Measurements from ENCODE around the gene SRRM2. TPM values are rescaled to one million over a fixed set of nuclear protein-coding genes. Genes with fewer than 3 reads are reported as not detected.

SRRM2 gene
- total RNA-seq, 1 experiment from 2014 or later = 617 TPM

DNA sequence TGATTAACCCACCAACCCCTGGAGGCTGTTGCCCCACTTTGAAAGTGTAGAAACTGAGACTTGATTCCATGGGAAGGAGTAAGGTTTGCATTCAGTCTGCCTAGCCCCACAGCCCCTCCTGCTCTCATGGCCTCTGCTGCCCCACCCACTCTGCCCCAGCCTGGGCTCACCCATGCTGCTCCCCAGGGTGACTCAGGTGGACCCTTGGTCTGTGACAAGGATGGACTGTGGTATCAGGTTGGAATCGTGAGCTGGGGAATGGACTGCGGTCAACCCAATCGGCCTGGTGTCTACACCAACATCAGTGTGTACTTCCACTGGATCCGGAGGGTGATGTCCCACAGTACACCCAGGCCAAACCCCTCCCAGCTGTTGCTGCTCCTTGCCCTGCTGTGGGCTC lies 52.3 kb downstream of the SRRM2 start:
- CTCF ChIA-PET = no interaction called here

DNA sequence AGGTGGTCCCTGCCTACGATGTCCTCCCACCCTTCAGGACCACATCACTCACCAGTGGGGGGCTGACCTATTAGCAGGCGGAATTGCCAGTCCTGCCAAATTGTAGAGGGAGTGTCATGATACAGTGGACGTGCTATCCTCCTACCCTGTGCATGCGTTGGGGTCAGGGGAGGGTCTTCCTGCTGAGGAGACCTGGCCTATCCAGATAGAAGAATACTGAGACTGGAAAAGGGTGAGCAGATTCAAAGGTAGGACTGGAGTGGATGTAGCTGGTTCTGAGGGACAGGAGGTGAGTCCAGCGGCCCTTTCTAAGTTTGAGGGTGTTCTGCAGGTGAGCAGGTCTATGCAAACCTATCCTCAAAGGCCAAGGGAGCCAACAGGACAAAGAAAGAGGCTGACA lies 53.8 kb downstream of the SRRM2 start:
- DNase-seq (ENCODE audit: low read depth, low spot score) (no peak), ATAC-seq (no peak; the same call in 1 of the 2 replicates)
- no peak overlapping the region for H3K27ac ChIP-seq (ENCODE audit: low read length)
- ChIA-PET POLR2A (no interaction called here), CTCF (no interaction called here)
- no peaks in the 10 kb centered on the region for H3K27me3 ChIP-seq (ENCODE audit: control insufficient read depth, insufficient read depth, low read length)
- TF ChIP-seq, protein P1, sequence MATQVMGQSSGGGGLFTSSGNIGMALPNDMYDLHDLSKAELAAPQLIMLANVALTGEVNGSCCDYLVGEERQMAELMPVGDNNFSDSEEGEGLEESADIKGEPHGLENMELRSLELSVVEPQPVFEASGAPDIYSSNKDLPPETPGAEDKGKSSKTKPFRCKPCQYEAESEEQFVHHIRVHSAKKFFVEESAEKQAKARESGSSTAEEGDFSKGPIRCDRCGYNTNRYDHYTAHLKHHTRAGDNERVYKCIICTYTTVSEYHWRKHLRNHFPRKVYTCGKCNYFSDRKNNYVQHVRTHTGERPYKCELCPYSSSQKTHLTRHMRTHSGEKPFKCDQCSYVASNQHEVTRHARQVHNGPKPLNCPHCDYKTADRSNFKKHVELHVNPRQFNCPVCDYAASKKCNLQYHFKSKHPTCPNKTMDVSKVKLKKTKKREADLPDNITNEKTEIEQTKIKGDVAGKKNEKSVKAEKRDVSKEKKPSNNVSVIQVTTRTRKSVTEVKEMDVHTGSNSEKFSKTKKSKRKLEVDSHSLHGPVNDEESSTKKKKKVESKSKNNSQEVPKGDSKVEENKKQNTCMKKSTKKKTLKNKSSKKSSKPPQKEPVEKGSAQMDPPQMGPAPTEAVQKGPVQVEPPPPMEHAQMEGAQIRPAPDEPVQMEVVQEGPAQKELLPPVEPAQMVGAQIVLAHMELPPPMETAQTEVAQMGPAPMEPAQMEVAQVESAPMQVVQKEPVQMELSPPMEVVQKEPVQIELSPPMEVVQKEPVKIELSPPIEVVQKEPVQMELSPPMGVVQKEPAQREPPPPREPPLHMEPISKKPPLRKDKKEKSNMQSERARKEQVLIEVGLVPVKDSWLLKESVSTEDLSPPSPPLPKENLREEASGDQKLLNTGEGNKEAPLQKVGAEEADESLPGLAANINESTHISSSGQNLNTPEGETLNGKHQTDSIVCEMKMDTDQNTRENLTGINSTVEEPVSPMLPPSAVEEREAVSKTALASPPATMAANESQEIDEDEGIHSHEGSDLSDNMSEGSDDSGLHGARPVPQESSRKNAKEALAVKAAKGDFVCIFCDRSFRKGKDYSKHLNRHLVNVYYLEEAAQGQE (IDR thresholded peaks at IDR 0.05; ENCODE audit: insufficient read depth in 1 of 2, low read depth in 2 of 2, low read length in 1 of 2) = no peak
- TF ChIP-seq TCF7L2 (IDR thresholded peaks at IDR 0.05; ENCODE audit: low read depth, low read length) (no peak), POLR2AphosphoS5 (IDR thresholded peaks at IDR 0.05; ENCODE audit: low read depth, low read length) (no peak), SIN3A (IDR thresholded peaks at IDR 0.05; ENCODE audit: borderline replicate concordance, insufficient read depth, low read depth, low read length) (no peak)
- TF ChIP-seq, protein P2, sequence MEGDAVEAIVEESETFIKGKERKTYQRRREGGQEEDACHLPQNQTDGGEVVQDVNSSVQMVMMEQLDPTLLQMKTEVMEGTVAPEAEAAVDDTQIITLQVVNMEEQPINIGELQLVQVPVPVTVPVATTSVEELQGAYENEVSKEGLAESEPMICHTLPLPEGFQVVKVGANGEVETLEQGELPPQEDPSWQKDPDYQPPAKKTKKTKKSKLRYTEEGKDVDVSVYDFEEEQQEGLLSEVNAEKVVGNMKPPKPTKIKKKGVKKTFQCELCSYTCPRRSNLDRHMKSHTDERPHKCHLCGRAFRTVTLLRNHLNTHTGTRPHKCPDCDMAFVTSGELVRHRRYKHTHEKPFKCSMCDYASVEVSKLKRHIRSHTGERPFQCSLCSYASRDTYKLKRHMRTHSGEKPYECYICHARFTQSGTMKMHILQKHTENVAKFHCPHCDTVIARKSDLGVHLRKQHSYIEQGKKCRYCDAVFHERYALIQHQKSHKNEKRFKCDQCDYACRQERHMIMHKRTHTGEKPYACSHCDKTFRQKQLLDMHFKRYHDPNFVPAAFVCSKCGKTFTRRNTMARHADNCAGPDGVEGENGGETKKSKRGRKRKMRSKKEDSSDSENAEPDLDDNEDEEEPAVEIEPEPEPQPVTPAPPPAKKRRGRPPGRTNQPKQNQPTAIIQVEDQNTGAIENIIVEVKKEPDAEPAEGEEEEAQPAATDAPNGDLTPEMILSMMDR (IDR thresholded peaks at IDR 0.05) = no peak
- H3K9me3 ChIP-seq (ENCODE audit: control insufficient read depth, insufficient read depth, low read depth, low read length) = peaks cover 16% of the 10 kb centered on the region; the same call in 1 of the 2 replicates
- H3K36me3 ChIP-seq (ENCODE audit: control insufficient read depth, insufficient read depth, low read length) = no peaks in the 10 kb centered on the region
- no TSS peak for BruUV-seq (replicated peaks)
- in situ Hi-C loops (cut with HindIII; ENCODE audit: low pct_unique_long_range_greater_than_20kb, low sequenced_read_pairs) = no loop called here
- no peak overlapping the region for H3K4me3 ChIP-seq (ENCODE audit: low read depth in 2 of 2, low read length in 2 of 2)
- no peaks in the 10 kb centered on the region for H3K4me1 ChIP-seq (ENCODE audit: control insufficient read depth, insufficient read depth, low read length)
- intact Hi-C loops (cut with micrococcal nuclease; ENCODE audit: unreplicated experiment) = no loop called here

More for the DNA sequence above, 52.3 kb downstream of the SRRM2 start:
- in situ Hi-C loops (cut with HindIII; ENCODE audit: low pct_unique_long_range_greater_than_20kb, low sequenced_read_pairs) = no loop called here
- intact Hi-C loops (cut with micrococcal nuclease; ENCODE audit: unreplicated experiment) = no loop called here
- H3K9me3 ChIP-seq (ENCODE audit: control insufficient read depth, insufficient read depth, low read depth, low read length) = peaks cover 16% of the 10 kb centered on the region; the same call in 1 of the 2 replicates
- POLR2A ChIA-PET = no interaction called here
- H3K27ac ChIP-seq (ENCODE audit: low read length) = no peak overlapping the region
- ATAC-seq (no peak), DNase-seq (ENCODE audit: low read depth, low spot score) (no peak)
- BruUV-seq (replicated peaks) = no TSS peak
- H3K4me1 ChIP-seq (ENCODE audit: control insufficient read depth, insufficient read depth, low read length) = no peaks in the 10 kb centered on the region
- TF ChIP-seq, protein P2 (IDR thresholded peaks at IDR 0.05) = no peak
- TF ChIP-seq POLR2AphosphoS5 (IDR thresholded peaks at IDR 0.05; ENCODE audit: low read depth, low read length) (no peak), TCF7L2 (IDR thresholded peaks at IDR 0.05; ENCODE audit: low read depth, low read length) (no peak), SIN3A (IDR thresholded peaks at IDR 0.05; ENCODE audit: borderline replicate concordance, insufficient read depth, low read depth, low read length) (no peak)
- TF ChIP-seq, protein P1 (IDR thresholded peaks at IDR 0.05; ENCODE audit: insufficient read depth in 1 of 2, low read depth in 2 of 2, low read length in 1 of 2) = no peak
- no peaks in the 10 kb centered on the region for H3K27me3 ChIP-seq (ENCODE audit: control insufficient read depth, insufficient read depth, low read length)
- H3K36me3 ChIP-seq (ENCODE audit: control insufficient read depth, insufficient read depth, low read length) = no peaks in the 10 kb centered on the region
- no peak overlapping the region for H3K4me3 ChIP-seq (ENCODE audit: low read depth in 2 of 2, low read length in 2 of 2)

Measured in Panc1 (cell line).